Loucy (cell line): ENCODE data around the gene DDX20.

ENCODE experiments used
- H2AFZ ChIP-seq: fragments of 200-600 bp; sonication (generic); 2 replicates; pipeline ENCODE4 v1.6.0; 2016; ENCODE audit warnings: antibody characterized with exemption, mild to moderate bottlenecking, low read length, moderate library complexity
- H3F3A ChIP-seq: fragments of 200-600 bp; 2 replicates; pipeline ENCODE4 v1.6.0; 2016; ENCODE audit warnings: antibody characterized with exemption, low read depth, mild to moderate bottlenecking
- H3K27me3 ChIP-seq: fragments of 200-600 bp; sonication (generic); 2 replicates; pipeline ENCODE4 v1.6.1; 2014; ENCODE audit warnings: low read length, mild to moderate bottlenecking; ENCODE audit not compliant: insufficient read depth, poor library complexity, severe bottlenecking
- H3K36me3 ChIP-seq: fragments of 200-600 bp; sonication (generic); 2 replicates; pipeline ENCODE4 v1.6.1; 2016; ENCODE audit warnings: low read length; ENCODE audit not compliant: insufficient read depth
- H3K4me1 ChIP-seq: fragments of 200-600 bp; sonication (generic); 2 replicates; pipeline ENCODE4 v1.5.1; 2014; ENCODE audit warnings: low read length, mild to moderate bottlenecking; ENCODE audit not compliant: insufficient read depth, poor library complexity, severe bottlenecking
- H3K4me2 ChIP-seq: fragments of 200-600 bp; sonication (generic); 2 replicates; pipeline ENCODE4 v1.6.0; 2014; ENCODE audit warnings: antibody characterized with exemption, low read length, low read depth, mild to moderate bottlenecking; ENCODE audit not compliant: poor library complexity, severe bottlenecking
- H3K4me3 ChIP-seq: fragments of 200-600 bp; sonication (generic); 2 replicates; pipeline ENCODE4 v1.5.1; 2014; ENCODE audit warnings: low read length, mild to moderate bottlenecking, mixed read lengths; ENCODE audit not compliant: poor library complexity, severe bottlenecking
- H3K79me2 ChIP-seq: fragments of 200-600 bp; sonication (generic); 2 replicates; pipeline ENCODE4 v1.6.1; 2014; ENCODE audit warnings: low read length; ENCODE audit not compliant: insufficient read depth
- H3K9ac ChIP-seq: fragments of 200-600 bp; sonication (generic); 2 replicates; pipeline ENCODE4 v1.6.0; 2014; ENCODE audit warnings: mild to moderate bottlenecking, low read depth, low read length, moderate library complexity; ENCODE audit not compliant: poor library complexity, severe bottlenecking
- H3K9me2 ChIP-seq: fragments of 200-600 bp; sonication (generic); replicated peaks from 2 replicates; pipeline ENCODE4 v1.6.1; 2016; ENCODE audit warnings: low read depth, low read length, mixed read lengths
- H3K9me3 ChIP-seq: fragments of 200-600 bp; sonication (generic); 2 replicates; pipeline ENCODE4 v1.6.1; 2014; ENCODE audit warnings: mild to moderate bottlenecking, antibody characterized with exemption, low read length, low read depth; ENCODE audit not compliant: insufficient read depth
- H4K20me1 ChIP-seq: fragments of 200-600 bp; sonication (generic); 2 replicates; pipeline ENCODE4 v1.6.0; 2014; ENCODE audit warnings: antibody characterized with exemption, low read length, mild to moderate bottlenecking; ENCODE audit not compliant: insufficient read depth, poor library complexity, severe bottlenecking
- EZH2phosphoT487 ChIP-seq: fragments of 200-600 bp; IDR thresholded peaks from 2 replicates; pipeline ENCODE4 v1.6.1; 2018; ENCODE audit warnings: antibody characterized with exemption, mild to moderate bottlenecking, moderate library complexity, borderline replicate concordance
- TF ChIP-seq, protein P1 (sequence below): fragments of 200-600 bp; sonication (generic); conservative IDR thresholded peaks from 2 replicates; pipeline ENCODE4 v1.5.1; 2014; ENCODE audit warnings: mild to moderate bottlenecking, antibody characterized with exemption, low read length

Gene DDX20

DNA sequence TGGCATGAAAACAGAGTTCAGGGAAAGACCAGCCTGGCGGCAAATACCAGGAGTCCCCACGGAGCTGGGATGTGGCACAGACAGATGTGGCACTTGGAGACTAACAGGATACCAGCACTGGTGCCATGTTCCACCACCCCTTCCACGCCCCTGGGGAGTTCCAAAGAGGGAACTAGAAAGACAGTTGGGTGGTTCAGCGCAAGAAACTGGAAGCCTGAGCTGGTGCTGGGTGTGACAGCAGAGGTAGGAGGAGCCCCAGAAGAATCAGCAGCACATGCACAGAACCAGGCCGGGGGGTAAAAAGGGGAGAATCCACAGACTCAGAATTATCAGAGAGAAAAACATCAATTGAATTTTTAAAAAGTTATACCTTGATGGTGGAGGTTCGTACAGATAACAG is 22.4 kb downstream of the DDX20 start:
- Histone ChIP-seq H4K20me1 (no peaks in the 10 kb centered on the region), H3K4me1 (no peaks in the 10 kb centered on the region), H3K36me3 (no peaks in the 10 kb centered on the region)

DNA sequence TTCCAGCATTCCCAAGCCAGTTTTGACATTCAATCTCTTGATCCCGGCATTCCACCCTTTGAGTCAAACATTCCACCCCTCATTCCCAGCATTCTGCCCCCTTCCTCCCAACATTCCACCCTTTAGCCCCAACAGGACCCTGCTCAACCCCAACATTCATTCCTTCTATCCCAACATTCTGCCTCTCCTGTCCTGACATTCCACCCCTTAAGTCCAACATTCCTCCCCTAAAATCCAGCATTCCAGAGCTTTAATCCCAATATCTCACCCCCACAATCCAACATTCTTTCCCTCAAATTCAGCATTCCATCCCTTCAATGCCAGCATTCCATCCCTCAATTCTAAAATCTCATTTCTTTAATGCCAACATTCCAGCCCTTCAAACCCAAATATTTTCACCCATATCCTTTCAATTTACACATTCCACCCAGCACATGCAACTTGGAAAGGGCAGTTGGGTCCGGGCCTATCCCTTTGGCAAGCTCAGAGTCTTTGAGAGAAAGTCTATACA is 22.9 kb downstream of the DDX20 start:
- no peak for TF ChIP-seq EZH2phosphoT487
- TF ChIP-seq, protein P1, sequence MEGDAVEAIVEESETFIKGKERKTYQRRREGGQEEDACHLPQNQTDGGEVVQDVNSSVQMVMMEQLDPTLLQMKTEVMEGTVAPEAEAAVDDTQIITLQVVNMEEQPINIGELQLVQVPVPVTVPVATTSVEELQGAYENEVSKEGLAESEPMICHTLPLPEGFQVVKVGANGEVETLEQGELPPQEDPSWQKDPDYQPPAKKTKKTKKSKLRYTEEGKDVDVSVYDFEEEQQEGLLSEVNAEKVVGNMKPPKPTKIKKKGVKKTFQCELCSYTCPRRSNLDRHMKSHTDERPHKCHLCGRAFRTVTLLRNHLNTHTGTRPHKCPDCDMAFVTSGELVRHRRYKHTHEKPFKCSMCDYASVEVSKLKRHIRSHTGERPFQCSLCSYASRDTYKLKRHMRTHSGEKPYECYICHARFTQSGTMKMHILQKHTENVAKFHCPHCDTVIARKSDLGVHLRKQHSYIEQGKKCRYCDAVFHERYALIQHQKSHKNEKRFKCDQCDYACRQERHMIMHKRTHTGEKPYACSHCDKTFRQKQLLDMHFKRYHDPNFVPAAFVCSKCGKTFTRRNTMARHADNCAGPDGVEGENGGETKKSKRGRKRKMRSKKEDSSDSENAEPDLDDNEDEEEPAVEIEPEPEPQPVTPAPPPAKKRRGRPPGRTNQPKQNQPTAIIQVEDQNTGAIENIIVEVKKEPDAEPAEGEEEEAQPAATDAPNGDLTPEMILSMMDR: no peak
- Histone ChIP-seq H3K4me3 (no peak overlapping the region), H3K4me1 (no peaks in the 10 kb centered on the region), H3K9ac (no peak overlapping the region), H3K27me3 (no peaks in the 10 kb centered on the region), H3K79me2 (no peaks in the 10 kb centered on the region), H3F3A (no peaks in the 10 kb centered on the region), H3K9me2 (no peaks in the 10 kb centered on the region), H4K20me1 (no peaks in the 10 kb centered on the region), H3K36me3 (no peaks in the 10 kb centered on the region), H3K4me2 (no peak overlapping the region), H2AFZ (no peak overlapping the region), H3K9me3 (no peaks in the 10 kb centered on the region)

More for the DNA sequence above, 22.4 kb downstream of the DDX20 start:
- Histone ChIP-seq H3K9ac (no peak overlapping the region), H3K9me2 (no peaks in the 10 kb centered on the region), H3K4me3 (no peak overlapping the region), H3K9me3 (no peaks in the 10 kb centered on the region), H3F3A (no peaks in the 10 kb centered on the region), H3K4me2 (no peak overlapping the region), H3K79me2 (no peaks in the 10 kb centered on the region), H2AFZ (no peak overlapping the region), H3K27me3 (no peaks in the 10 kb centered on the region)
- TF ChIP-seq, protein P1: no peak
- no peak for TF ChIP-seq EZH2phosphoT487

DNA sequence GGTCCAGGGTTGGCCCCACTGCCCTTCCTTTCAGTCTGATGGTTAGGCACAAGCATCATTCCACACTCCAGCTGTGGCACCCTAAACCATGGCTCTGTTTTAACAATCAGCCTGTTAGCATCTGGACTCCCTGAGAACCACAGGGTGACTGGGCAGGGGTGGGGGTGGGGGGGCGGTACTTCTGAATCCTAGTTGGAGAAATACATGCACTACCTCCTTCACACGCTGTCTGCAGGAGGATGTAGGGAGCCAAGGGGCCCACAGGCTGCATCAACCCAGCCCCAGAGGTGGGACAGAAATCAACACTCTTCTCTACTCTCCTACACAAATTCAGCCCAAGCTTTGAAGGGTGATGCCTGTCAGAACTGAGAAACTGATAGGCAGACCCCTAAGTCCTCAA is 23.8 kb downstream of the DDX20 start:
- Histone ChIP-seq H3K36me3 (no peaks in the 10 kb centered on the region), H2AFZ (no peak overlapping the region), H3K9me3 (no peaks in the 10 kb centered on the region), H3K27me3 (no peaks in the 10 kb centered on the region), H3K4me3 (no peak overlapping the region), H3F3A (no peaks in the 10 kb centered on the region), H4K20me1 (no peaks in the 10 kb centered on the region), H3K9me2 (no peaks in the 10 kb centered on the region), H3K4me2 (no peak overlapping the region), H3K9ac (no peak overlapping the region), H3K79me2 (no peaks in the 10 kb centered on the region), H3K4me1 (no peaks in the 10 kb centered on the region)
- TF ChIP-seq, protein P1: no peak
- TF ChIP-seq EZH2phosphoT487: no peak
